ENCODE data around the gene STRIP1. TPM values are rescaled to one million over a fixed set of nuclear protein-coding genes. Genes with fewer than 3 reads are reported as not detected.

The STRIP1 gene
- total and polyA plus RNA-seq, 10 donors = 11.8 to 98.7 (median 59.3) TPM

DNA sequence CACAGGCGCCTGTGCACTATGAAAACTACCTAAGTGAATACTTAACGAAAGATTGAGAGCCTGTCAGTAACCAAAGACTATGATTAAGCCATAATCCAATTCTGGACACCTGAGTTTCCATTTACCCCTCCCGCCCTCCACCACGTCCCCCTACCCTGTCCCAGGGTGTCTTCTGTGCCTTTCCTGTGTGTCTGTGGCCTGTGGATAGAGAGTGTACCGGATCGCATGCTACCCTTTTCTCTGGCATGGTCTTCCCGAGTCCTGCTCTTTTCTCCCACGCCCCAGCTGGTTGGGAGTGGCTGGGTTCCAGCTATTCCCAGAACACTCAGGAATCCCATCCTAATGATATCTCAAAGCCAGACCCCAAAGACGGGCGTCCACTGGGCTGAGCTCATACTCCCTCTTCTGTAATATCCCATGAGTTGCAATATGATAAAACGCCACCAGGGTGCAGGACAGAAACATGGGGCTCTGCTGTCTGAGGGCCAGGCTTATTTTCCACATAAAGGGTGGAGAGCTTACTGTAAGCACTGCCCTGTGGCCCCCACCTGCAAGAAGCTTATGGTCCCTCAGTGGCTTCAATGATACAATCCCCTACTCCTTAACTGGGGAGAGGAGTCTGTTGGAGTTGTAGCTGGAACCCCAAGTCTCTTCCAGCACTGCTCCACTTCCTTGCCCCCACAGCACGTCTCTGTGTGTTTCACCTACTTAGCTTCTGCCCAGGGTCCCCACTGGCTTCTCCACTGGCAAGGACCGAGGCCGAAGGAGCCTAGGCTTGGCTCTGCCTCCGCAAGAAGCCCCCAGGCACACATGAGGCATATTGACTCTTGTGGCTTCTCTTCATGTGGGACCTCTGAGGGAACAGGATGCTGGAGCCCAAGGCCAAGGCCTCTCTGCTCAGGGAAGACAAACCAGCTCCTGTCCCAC, 53.7 kb downstream of the STRIP1 start:
- whole genome bisulfite sequencing, 5 donors = 46 to 56% (median 51%) methylated on average over 14 to 15 of the region's 15 CpGs
- peaks cover 11 to 63% (median 42%) of the 10 kb centered on the region in 6 donors for H3K4me1 ChIP-seq
- no peak overlapping the region for H3K4me3 ChIP-seq
- DNase-seq = peak; percentile 66
- peak overlapping the region in 1 of 8 donors; percentile 55 for H3K27ac ChIP-seq
- intact Hi-C loops (cut with DNase I; ENCODE audit: low total_unique reads) = no loop called here
- peaks cover 0 to 36% (median 13%) of the 10 kb centered on the region in 7 donors for H3K27me3 ChIP-seq (replicated peaks in 1 of 7)
- TF ChIP-seq, protein P1, sequence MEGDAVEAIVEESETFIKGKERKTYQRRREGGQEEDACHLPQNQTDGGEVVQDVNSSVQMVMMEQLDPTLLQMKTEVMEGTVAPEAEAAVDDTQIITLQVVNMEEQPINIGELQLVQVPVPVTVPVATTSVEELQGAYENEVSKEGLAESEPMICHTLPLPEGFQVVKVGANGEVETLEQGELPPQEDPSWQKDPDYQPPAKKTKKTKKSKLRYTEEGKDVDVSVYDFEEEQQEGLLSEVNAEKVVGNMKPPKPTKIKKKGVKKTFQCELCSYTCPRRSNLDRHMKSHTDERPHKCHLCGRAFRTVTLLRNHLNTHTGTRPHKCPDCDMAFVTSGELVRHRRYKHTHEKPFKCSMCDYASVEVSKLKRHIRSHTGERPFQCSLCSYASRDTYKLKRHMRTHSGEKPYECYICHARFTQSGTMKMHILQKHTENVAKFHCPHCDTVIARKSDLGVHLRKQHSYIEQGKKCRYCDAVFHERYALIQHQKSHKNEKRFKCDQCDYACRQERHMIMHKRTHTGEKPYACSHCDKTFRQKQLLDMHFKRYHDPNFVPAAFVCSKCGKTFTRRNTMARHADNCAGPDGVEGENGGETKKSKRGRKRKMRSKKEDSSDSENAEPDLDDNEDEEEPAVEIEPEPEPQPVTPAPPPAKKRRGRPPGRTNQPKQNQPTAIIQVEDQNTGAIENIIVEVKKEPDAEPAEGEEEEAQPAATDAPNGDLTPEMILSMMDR (IDR thresholded peaks at IDR 0.05 in 8 of 11, conservative IDR thresholded peaks at IDR 0.05 in 3 of 11) = peak; percentile 49 to 81 (median 71)
- TF ChIP-seq POLR2A (IDR thresholded peaks at IDR 0.05) = no peak
- no peaks in the 10 kb centered on the region for H3K9me3 ChIP-seq
- no peaks in the 10 kb centered on the region for H3K36me3 ChIP-seq

DNA sequence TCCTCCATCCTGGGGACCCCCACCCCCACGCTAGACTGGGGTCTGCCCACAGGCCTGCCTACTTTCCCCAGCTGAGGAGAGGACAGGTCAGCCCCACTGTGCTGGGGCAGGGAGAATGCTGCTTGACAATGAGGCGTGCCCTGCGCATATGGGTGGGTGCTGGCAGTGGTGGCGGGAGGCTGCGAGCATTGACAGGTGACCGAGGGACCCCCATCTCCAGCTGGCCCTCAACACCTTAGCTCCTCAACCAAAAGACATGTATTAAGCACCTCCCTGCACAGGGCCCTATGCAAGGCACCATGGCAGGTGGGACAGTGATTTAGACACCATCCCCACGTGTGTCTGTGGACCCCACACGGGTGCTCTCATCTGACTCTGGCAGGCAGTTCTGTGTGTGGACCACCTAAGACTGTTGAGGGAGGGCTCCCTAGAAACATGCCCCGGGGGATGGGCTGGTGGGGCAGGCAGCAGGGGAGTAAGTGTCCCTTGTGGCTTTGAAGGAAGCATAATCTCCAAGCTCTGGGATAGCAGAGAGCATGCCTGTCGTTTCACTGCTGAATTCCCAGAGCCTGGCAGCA, 54.4 kb downstream of the STRIP1 start:
- intact Hi-C loops (cut with DNase I; ENCODE audit: low total_unique reads) = no loop called here
- peaks cover 11 to 55% (median 34%) of the 10 kb centered on the region in 6 donors for H3K4me1 ChIP-seq

DNA sequence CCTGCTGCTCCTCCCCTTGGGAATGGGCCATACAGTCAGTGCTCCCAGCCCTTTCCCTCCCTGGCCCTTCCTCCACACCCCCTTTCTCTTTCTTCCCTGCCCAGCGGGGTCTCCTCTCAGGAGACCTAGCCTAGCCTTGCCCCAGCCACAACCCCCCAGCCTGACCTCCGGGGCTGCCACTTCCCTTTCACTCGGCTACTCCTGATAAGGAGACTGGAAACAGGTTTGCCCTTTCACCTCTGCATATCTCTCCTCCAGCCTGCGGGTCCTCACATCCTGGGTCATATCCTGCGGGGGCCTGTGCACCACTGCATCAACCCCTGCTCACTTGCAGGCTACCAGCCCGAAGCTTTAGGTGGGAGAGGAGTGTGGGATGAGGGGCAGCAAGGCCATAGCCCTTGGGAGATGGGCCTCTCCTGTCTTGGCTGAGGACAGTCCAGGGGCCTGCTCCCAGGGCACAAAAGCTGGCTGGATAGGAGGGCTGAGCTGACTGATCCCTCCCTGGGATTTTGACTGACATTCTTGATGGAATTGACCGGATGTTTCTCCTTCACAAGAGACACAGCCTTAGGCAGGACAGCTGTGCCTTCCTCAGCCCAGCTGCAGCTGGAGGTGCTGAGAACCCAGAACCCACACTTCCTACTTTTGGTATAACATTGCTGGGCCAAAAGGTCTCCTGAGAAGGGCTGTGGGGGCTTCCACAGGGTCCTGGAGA, 55.3 kb downstream of the STRIP1 start:
- intact Hi-C loops (cut with DNase I; ENCODE audit: low total_unique reads) = no loop called here
- Histone ChIP-seq H3K27me3 (replicated peaks in 1 of 7) (peaks cover 0 to 19% (median 2%) of the 10 kb centered on the region in 7 donors), H3K9me3 (no peaks in the 10 kb centered on the region), H3K4me1 (peaks cover 7 to 46% (median 26%) of the 10 kb centered on the region in 6 donors), H3K36me3 (no peaks in the 10 kb centered on the region), H3K4me3 (no peak overlapping the region), H3K27ac (peak overlapping the region in 7 of 8 donors; percentile 1 to 55 (median 36))
- WGBS, 5 donors = 29 to 49% (median 42%) methylated on average over 6 to 7 of the region's 7 CpGs
- TF ChIP-seq POLR2A (IDR thresholded peaks at IDR 0.05) (no peak), POLR2AphosphoS5 (IDR thresholded peaks at IDR 0.05) (peak; percentile 31 to 35 (median 35))
- TF ChIP-seq, protein P1 (IDR thresholded peaks at IDR 0.05 in 8 of 11, conservative IDR thresholded peaks at IDR 0.05 in 3 of 11) = no peak
- peak; percentile 73 for DNase-seq

More for the DNA sequence above, 54.4 kb downstream of the STRIP1 start:
- Histone ChIP-seq H3K27ac (peak overlapping the region in 5 of 8 donors; percentile 18 to 55 (median 36)), H3K9me3 (no peaks in the 10 kb centered on the region), H3K36me3 (no peaks in the 10 kb centered on the region), H3K4me3 (no peak overlapping the region), H3K27me3 (replicated peaks in 1 of 7) (peaks cover 0 to 28% (median 11%) of the 10 kb centered on the region in 7 donors)
- peak; percentile 61 for DNase-seq
- TF ChIP-seq POLR2AphosphoS5 (IDR thresholded peaks at IDR 0.05) (no peak), POLR2A (IDR thresholded peaks at IDR 0.05) (no peak)
- TF ChIP-seq, protein P1 (IDR thresholded peaks at IDR 0.05 in 8 of 11, conservative IDR thresholded peaks at IDR 0.05 in 3 of 11) = no peak
- WGBS, 5 donors = 71 to 85% (median 80%) methylated on average over 6 to 10 of the region's 10 CpGs
